ENCODE data around the gene CAMK4. TPM values are rescaled to one million over a fixed set of nuclear protein-coding genes. Genes with fewer than 3 reads are reported as not detected.

The CAMK4 gene
- polyA plus RNA-seq, 1 donor (not counting 4 experiments of a cell fraction or from before 2014, with no cell fraction given) = 0.45 TPM

DNA sequence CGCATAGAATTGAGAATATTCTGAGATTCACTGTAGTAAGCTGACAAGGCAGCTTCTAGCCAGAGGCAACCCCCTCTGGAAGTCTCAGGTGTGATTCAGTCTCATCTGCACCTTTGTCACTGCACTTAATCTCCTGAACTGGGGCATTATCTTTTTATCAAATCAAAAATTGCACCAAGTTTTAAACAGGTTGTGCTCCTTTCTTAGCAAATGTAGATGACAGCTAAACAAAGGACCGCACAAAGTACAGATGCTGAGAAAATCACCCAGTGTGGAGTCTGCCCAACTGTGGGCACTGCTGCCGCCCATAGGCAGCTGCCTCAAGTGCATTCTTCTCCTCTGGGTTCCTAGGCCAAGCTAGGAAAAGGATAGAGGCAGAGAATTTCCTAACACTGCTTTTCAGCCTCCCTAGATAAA lies 237.1 kb downstream of the CAMK4 start:
- Histone ChIP-seq H3K4me3 (ENCODE audit: control insufficient read depth in 2 of 3, extremely low read depth in 1 of 3, insufficient read depth in 2 of 3, low read depth in 1 of 3, low read length in 3 of 3) (no peak overlapping the region), H2AFZ (ENCODE audit: control insufficient read depth, low read length) (no peak overlapping the region), H3K79me2 (ENCODE audit: control insufficient read depth, insufficient read depth, low read length) (no peaks in the 10 kb centered on the region), H3K9ac (ENCODE audit: control insufficient read depth, extremely low read depth, insufficient read depth, low read length) (no peak overlapping the region), H3K4me1 (ENCODE audit: control insufficient read depth, extremely low read depth, insufficient read depth, low read length) (peaks cover 3% of the 10 kb centered on the region), H3K36me3 (ENCODE audit: control insufficient read depth in 2 of 2, extremely low read depth in 1 of 2, insufficient read depth in 2 of 2, low read length in 2 of 2) (no peaks in the 10 kb centered on the region), H3K9me3 (ENCODE audit: control insufficient read depth, low read depth, low read length) (no peaks in the 10 kb centered on the region), H4K20me1 (ENCODE audit: control insufficient read depth, extremely low read depth, insufficient read depth, low read length) (no peaks in the 10 kb centered on the region), H3K27me3 (ENCODE audit: control insufficient read depth, extremely low read depth, insufficient read depth, low read length) (no peaks in the 10 kb centered on the region), H3K27ac (ENCODE audit: control insufficient read depth, insufficient read depth, low read length) (no peak overlapping the region), H3K9me1 (ENCODE audit: control insufficient read depth, extremely low read depth, insufficient read depth, low read length) (no peaks in the 10 kb centered on the region), H3K4me2 (ENCODE audit: control insufficient read depth, extremely low read depth, insufficient read depth, low read depth, low read length) (no peak overlapping the region)
- TF ChIP-seq EZH2 (IDR thresholded peaks at IDR 0.05; ENCODE audit: low read length) = no peak
- TF ChIP-seq, protein P1, sequence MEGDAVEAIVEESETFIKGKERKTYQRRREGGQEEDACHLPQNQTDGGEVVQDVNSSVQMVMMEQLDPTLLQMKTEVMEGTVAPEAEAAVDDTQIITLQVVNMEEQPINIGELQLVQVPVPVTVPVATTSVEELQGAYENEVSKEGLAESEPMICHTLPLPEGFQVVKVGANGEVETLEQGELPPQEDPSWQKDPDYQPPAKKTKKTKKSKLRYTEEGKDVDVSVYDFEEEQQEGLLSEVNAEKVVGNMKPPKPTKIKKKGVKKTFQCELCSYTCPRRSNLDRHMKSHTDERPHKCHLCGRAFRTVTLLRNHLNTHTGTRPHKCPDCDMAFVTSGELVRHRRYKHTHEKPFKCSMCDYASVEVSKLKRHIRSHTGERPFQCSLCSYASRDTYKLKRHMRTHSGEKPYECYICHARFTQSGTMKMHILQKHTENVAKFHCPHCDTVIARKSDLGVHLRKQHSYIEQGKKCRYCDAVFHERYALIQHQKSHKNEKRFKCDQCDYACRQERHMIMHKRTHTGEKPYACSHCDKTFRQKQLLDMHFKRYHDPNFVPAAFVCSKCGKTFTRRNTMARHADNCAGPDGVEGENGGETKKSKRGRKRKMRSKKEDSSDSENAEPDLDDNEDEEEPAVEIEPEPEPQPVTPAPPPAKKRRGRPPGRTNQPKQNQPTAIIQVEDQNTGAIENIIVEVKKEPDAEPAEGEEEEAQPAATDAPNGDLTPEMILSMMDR (optimal IDR thresholded peaks at IDR 0.05 in 1 of 3, IDR thresholded peaks at IDR 0.05 in 1 of 3, conservative IDR thresholded peaks at IDR 0.05 in 1 of 3; ENCODE audit: extremely low read depth in 1 of 3, insufficient read depth in 2 of 3, low read length in 3 of 3) = peak; percentile 69 to 90 (median 86)
- DNase-seq (ENCODE audit: low read depth, low spot score) (no peak), FAIRE-seq (peak; percentile 76)
- dilution Hi-C loops (cut with MboI; ENCODE audit: extremely low pct_ligation_motif_present, low sequenced_read_pairs) = no loop called here

DNA sequence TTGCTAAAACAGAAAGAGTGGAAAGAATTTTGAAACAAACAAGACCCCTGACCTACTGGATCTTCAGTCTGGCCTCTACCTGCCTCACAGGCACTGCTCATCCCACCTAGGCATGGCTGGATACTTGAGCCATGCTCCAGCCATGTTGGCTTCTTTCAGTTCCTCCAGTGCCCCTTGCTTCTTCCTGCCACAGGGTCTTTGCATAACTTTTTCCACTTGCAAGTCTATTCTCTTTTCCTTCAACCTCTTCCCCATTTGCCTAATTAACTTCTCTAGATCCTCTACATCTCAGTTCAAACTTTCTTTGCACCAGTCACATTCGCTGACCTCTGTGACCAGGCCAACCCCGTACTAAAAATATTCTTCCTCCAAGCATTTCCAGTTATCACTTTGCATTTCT lies 237.8 kb downstream of the CAMK4 start:
- no peaks in the 10 kb centered on the region for H3K27me3 ChIP-seq (ENCODE audit: control insufficient read depth, extremely low read depth, insufficient read depth, low read length)
- H3K9me3 ChIP-seq (ENCODE audit: control insufficient read depth, low read depth, low read length) = no peaks in the 10 kb centered on the region
- no peak overlapping the region for H2AFZ ChIP-seq (ENCODE audit: control insufficient read depth, low read length)
- no peak overlapping the region for H3K9ac ChIP-seq (ENCODE audit: control insufficient read depth, extremely low read depth, insufficient read depth, low read length)
- H3K4me1 ChIP-seq (ENCODE audit: control insufficient read depth, extremely low read depth, insufficient read depth, low read length) = peaks cover 3% of the 10 kb centered on the region
- dilution Hi-C loops (cut with MboI; ENCODE audit: extremely low pct_ligation_motif_present, low sequenced_read_pairs) = no loop called here
- H3K36me3 ChIP-seq (ENCODE audit: control insufficient read depth in 2 of 2, extremely low read depth in 1 of 2, insufficient read depth in 2 of 2, low read length in 2 of 2) = no peaks in the 10 kb centered on the region
- H3K79me2 ChIP-seq (ENCODE audit: control insufficient read depth, insufficient read depth, low read length) = no peaks in the 10 kb centered on the region
- H3K27ac ChIP-seq (ENCODE audit: control insufficient read depth, insufficient read depth, low read length) = no peak overlapping the region
- TF ChIP-seq EZH2 (IDR thresholded peaks at IDR 0.05; ENCODE audit: low read length) = no peak
- TF ChIP-seq, protein P1 (optimal IDR thresholded peaks at IDR 0.05 in 1 of 3, IDR thresholded peaks at IDR 0.05 in 1 of 3, conservative IDR thresholded peaks at IDR 0.05 in 1 of 3; ENCODE audit: extremely low read depth in 1 of 3, insufficient read depth in 2 of 3, low read length in 3 of 3) = no peak
- DNase-seq (ENCODE audit: low read depth, low spot score) = no peak
- no peak overlapping the region for H3K4me2 ChIP-seq (ENCODE audit: control insufficient read depth, extremely low read depth, insufficient read depth, low read depth, low read length)
- FAIRE-seq = no peak
- no peak overlapping the region for H3K4me3 ChIP-seq (ENCODE audit: control insufficient read depth in 2 of 3, extremely low read depth in 1 of 3, insufficient read depth in 2 of 3, low read depth in 1 of 3, low read length in 3 of 3)
- H3K9me1 ChIP-seq (ENCODE audit: control insufficient read depth, extremely low read depth, insufficient read depth, low read length) = no peaks in the 10 kb centered on the region
- no peaks in the 10 kb centered on the region for H4K20me1 ChIP-seq (ENCODE audit: control insufficient read depth, extremely low read depth, insufficient read depth, low read length)

Measured in keratinocyte (primary cell).